H9 (cell line): ENCODE results near the gene SLC15A3. TPM values are rescaled to one million over a fixed set of nuclear protein-coding genes. Genes with fewer than 3 reads are reported as not detected.
"Not testable (repeated sequence)": the region's sequence is repeated elsewhere in the genome, so short reads cannot be mapped to it uniquely, and the experiment has no call there.

ENCODE experiments used
- DNase-seq: peaks from one replicate; pipeline ENCODE4 v3.0.0-alpha.2; 2017
- H2AFZ ChIP-seq: one replicate; pipeline ENCODE4 v1.6.1; 2013; ENCODE audit warnings: mild to moderate bottlenecking, low read length, control low read depth, moderate library complexity
- H2AK5ac ChIP-seq: 2 replicates; pipeline ENCODE4 v1.6.1; 2013; ENCODE audit warnings: low read length, control low read depth, mixed read lengths; ENCODE audit not compliant: insufficient read length
- H2BK120ac ChIP-seq: one replicate; pipeline ENCODE4 v1.6.1; 2013; ENCODE audit warnings: low read depth, mild to moderate bottlenecking, low read length, control low read depth, inconsistent platforms; ENCODE audit not compliant: poor library complexity, severe bottlenecking
- H2BK12ac ChIP-seq: 2 replicates; pipeline ENCODE4 v1.6.1; 2013; ENCODE audit warnings: low read length, control low read depth, mixed read lengths, low read depth; ENCODE audit not compliant: insufficient read length
- H2BK15ac ChIP-seq: 2 replicates; pipeline ENCODE4 v1.6.1; 2013; ENCODE audit warnings: low read depth, low read length, control low read depth
- H2BK20ac ChIP-seq: one replicate; pipeline ENCODE4 v1.6.1; 2013; ENCODE audit warnings: low read depth, mild to moderate bottlenecking, low read length, control low read depth, inconsistent platforms; ENCODE audit not compliant: poor library complexity, severe bottlenecking
- H2BK5ac ChIP-seq: 2 replicates; pipeline ENCODE4 v1.6.1; 2013; ENCODE audit warnings: low read length, control low read depth, mixed read lengths; ENCODE audit not compliant: insufficient read length
- H3K14ac ChIP-seq: 2 replicates; pipeline ENCODE4 v1.6.1; 2013; ENCODE audit warnings: low read length, control low read depth; ENCODE audit not compliant: insufficient read depth
- H3K18ac ChIP-seq: 2 replicates; pipeline ENCODE4 v1.6.1; 2013; ENCODE audit warnings: low read depth, mild to moderate bottlenecking, mixed read lengths, low read length, control low read depth; ENCODE audit not compliant: insufficient read length
- H3K23ac ChIP-seq: 2 replicates; pipeline ENCODE4 v1.6.1; 2013; ENCODE audit warnings: low read length, control low read depth, mixed read lengths, low read depth; ENCODE audit not compliant: insufficient read length
- H3K23me2 ChIP-seq: 2 replicates; pipeline ENCODE4 v1.6.1; 2013; ENCODE audit warnings: low read depth, mild to moderate bottlenecking, mixed read lengths, low read length, control low read depth; ENCODE audit not compliant: insufficient read length, poor library complexity, severe bottlenecking
- H3K27ac ChIP-seq: 2 replicates; pipeline ENCODE4 v1.5.1; 2013; ENCODE audit warnings: low read length, control low read depth, mixed read lengths, low read depth; ENCODE audit not compliant: insufficient read length
- H3K27me3 ChIP-seq: 2 replicates; pipeline ENCODE4 v1.6.1; 2013; ENCODE audit warnings: low read length, control low read depth, inconsistent platforms; ENCODE audit not compliant: insufficient read depth
- H3K4ac ChIP-seq: 2 replicates; pipeline ENCODE4 v1.6.1; 2013; ENCODE audit warnings: low read depth, mild to moderate bottlenecking, control low read depth, inconsistent platforms, low read length, moderate library complexity
- H3K4me1 ChIP-seq: 2 replicates; pipeline ENCODE4 v1.6.1; 2013; ENCODE audit warnings: low read length, control low read depth, inconsistent platforms; ENCODE audit not compliant: insufficient read depth
- H3K4me2 ChIP-seq: 2 replicates; pipeline ENCODE4 v1.6.1; 2013; ENCODE audit warnings: low read length, control low read depth, mixed read lengths; ENCODE audit not compliant: insufficient read length, insufficient read depth
- H3K56ac ChIP-seq: 2 replicates; pipeline ENCODE4 v1.6.1; 2013; ENCODE audit warnings: low read depth, mild to moderate bottlenecking, mixed read lengths, low read length, control low read depth; ENCODE audit not compliant: insufficient read length
- H3K79me1 ChIP-seq: 2 replicates; pipeline ENCODE4 v1.6.1; 2013; ENCODE audit warnings: low read depth, mild to moderate bottlenecking, moderate library complexity, low read length, control low read depth, inconsistent platforms; ENCODE audit not compliant: insufficient read depth, poor library complexity, severe bottlenecking
- H3K79me2 ChIP-seq: 2 replicates; pipeline ENCODE4 v1.6.1; 2013; ENCODE audit warnings: low read length, control low read depth, inconsistent platforms; ENCODE audit not compliant: insufficient read depth
- H3K9ac ChIP-seq: 2 replicates; pipeline ENCODE4 v1.6.1; 2013; ENCODE audit warnings: low read length, control low read depth, mixed read lengths; ENCODE audit not compliant: insufficient read length; ENCODE audit errors: extremely low read depth
- H3K9me3 ChIP-seq: one replicate; pipeline ENCODE4 v1.6.1; 2013; ENCODE audit warnings: low read depth, low read length, inconsistent platforms; ENCODE audit not compliant: control insufficient read depth
- H3T11ph ChIP-seq: one replicate; pipeline ENCODE4 v1.6.1; 2013; ENCODE audit warnings: mild to moderate bottlenecking, low read length, control low read depth, inconsistent platforms
- H4K20me1 ChIP-seq: one replicate; pipeline ENCODE4 v1.6.1; 2013; ENCODE audit not compliant: control insufficient read depth, insufficient read length, insufficient read depth
- H4K5ac ChIP-seq: 2 replicates; pipeline ENCODE4 v1.6.1; 2013; ENCODE audit warnings: low read depth, mild to moderate bottlenecking, mixed read lengths, low read length, control low read depth; ENCODE audit not compliant: insufficient read length
- H4K8ac ChIP-seq: replicated peaks from 2 replicates; pipeline ENCODE4 v1.6.1; 2013; ENCODE audit warnings: low read length, control low read depth, mixed read lengths, low read depth; ENCODE audit not compliant: insufficient read length
- H4K91ac ChIP-seq: 2 replicates; pipeline ENCODE4 v1.6.1; 2013; ENCODE audit warnings: low read depth, mild to moderate bottlenecking, moderate library complexity, mixed read lengths, low read length, control low read depth; ENCODE audit not compliant: insufficient read length
- H3K27ac Mint-ChIP-seq, 3 experiments: 2 replicates in 2 of 3; 3 replicates in 1 of 3; pipeline ENCODE4 v1.8.0; 2020 to 2021; ENCODE audit warnings: mixed read lengths in 3 of 3, mild to moderate bottlenecking in 1 of 3, moderate library complexity in 1 of 3
- H3K27me3 Mint-ChIP-seq: 2 replicates; pipeline ENCODE4 v1.8.0; 2021; ENCODE audit warnings: low read depth, mild to moderate bottlenecking, moderate library complexity, mixed read lengths
- H3K36me3 Mint-ChIP-seq, 3 experiments: 2 replicates in 2 of 3; 3 replicates in 1 of 3; pipeline ENCODE4 v1.8.0; 2020 to 2021; ENCODE audit warnings: low read depth in 3 of 3, mixed read lengths in 3 of 3; ENCODE audit not compliant: insufficient read depth in 1 of 3
- H3K4me1 Mint-ChIP-seq, 2 experiments: 2 replicates each; pipeline ENCODE4 v1.8.0; 2020; ENCODE audit warnings: mixed read lengths in 2 of 2
- H3K4me3 Mint-ChIP-seq, 2 experiments: 2 replicates in 1 of 2; 3 replicates in 1 of 2; pipeline ENCODE4 v1.8.0; 2020 to 2021; ENCODE audit warnings: mild to moderate bottlenecking in 2 of 2, mixed read lengths in 2 of 2, moderate library complexity in 1 of 2
- H3K9me3 Mint-ChIP-seq, 2 experiments: 2 replicates in 1 of 2; 3 replicates in 1 of 2; pipeline ENCODE4 v1.8.0; 2020; ENCODE audit warnings: mild to moderate bottlenecking in 2 of 2, mixed read lengths in 2 of 2, moderate library complexity in 1 of 2
- WGBS: extraction: QIAGEN DNeasy Blood & Tissue Kit; methylation state at CpG from one replicate; pipeline ENCODE4 v1.1.7; 2013; ENCODE audit warnings: missing lambda C conversion rate, low lambda C conversion rate, mixed read lengths; ENCODE audit not compliant: insufficient read length; ENCODE audit errors: extremely low coverage; 5-methylcytosine and 5-hydroxymethylcytosine counted together
- total RNA-seq: library from RNA; stranded (reverse); gene quantifications from 2 replicates; pipeline ENCODE4 v1.2.1, GENCODE V29; 2021
- TF ChIP-seq, protein P1 (sequence below): fragments of 200-600 bp; sonication (generic); conservative IDR thresholded peaks from 3 replicates; pipeline ENCODE4 v1.8.0; 2021; ENCODE audit warnings: antibody characterized with exemption, mild to moderate bottlenecking

SLC15A3 gene
- total RNA-seq, 1 experiment from 2014 or later: 7.0 TPM

DNA sequence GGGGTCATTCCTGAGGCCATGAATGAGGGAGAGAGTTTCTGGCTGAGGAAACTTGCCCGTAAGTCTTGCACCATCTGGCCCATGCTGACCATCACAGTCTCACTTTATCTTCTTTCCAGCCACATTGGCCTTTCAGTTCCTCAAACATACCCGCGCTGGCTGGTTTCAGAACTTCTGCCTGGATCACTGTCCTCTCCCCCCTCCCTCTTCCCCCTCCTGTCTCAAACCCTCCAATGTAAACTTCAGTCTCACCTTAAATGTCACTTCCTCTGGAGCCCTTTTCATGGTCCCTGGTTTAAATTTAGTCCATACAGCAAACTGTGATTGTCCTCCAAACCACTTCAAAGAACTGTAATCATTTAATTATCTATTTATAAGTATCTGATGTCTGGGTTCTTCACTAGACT lies 41.7 kb downstream of the SLC15A3 start:
- H2BK120ac ChIP-seq: no peak overlapping the region
- peaks cover 2% of the 10 kb centered on the region; the same call in 1 of the 2 replicates for H3K79me2 ChIP-seq
- Mint-ChIP-seq H3K27me3 (peaks cover 44% of the 10 kb centered on the region), H3K36me3 (peaks cover 0 to 2% (median 0%) of the 10 kb centered on the region in 3 experiments; a peak in 2 of 7 replicates), H3K4me1 (peaks cover 24 to 26% of the 10 kb centered on the region in 2 experiments), H3K4me3 (no peak overlapping the region), H3K9me3 (peaks cover 3 to 5% of the 10 kb centered on the region in 2 experiments; a peak in 4 of 5 replicates), H3K27ac (no peak overlapping the region)
- H3K4me2 ChIP-seq: no peak overlapping the region
- H3K9ac ChIP-seq: no peak overlapping the region
- H3K4ac ChIP-seq: no peak overlapping the region
- no peaks in the 10 kb centered on the region for H3K4me1 ChIP-seq
- H3K23me2 ChIP-seq: peaks cover 21% of the 10 kb centered on the region
- H4K91ac ChIP-seq: no peak overlapping the region
- H2AK5ac ChIP-seq: no peak overlapping the region
- no peaks in the 10 kb centered on the region; the same call in 1 of the 2 replicates for H3K27me3 ChIP-seq
- H2BK12ac ChIP-seq: no peak overlapping the region
- no peak overlapping the region for H3K56ac ChIP-seq
- H3K18ac ChIP-seq: no peak overlapping the region
- TF ChIP-seq, protein P1, sequence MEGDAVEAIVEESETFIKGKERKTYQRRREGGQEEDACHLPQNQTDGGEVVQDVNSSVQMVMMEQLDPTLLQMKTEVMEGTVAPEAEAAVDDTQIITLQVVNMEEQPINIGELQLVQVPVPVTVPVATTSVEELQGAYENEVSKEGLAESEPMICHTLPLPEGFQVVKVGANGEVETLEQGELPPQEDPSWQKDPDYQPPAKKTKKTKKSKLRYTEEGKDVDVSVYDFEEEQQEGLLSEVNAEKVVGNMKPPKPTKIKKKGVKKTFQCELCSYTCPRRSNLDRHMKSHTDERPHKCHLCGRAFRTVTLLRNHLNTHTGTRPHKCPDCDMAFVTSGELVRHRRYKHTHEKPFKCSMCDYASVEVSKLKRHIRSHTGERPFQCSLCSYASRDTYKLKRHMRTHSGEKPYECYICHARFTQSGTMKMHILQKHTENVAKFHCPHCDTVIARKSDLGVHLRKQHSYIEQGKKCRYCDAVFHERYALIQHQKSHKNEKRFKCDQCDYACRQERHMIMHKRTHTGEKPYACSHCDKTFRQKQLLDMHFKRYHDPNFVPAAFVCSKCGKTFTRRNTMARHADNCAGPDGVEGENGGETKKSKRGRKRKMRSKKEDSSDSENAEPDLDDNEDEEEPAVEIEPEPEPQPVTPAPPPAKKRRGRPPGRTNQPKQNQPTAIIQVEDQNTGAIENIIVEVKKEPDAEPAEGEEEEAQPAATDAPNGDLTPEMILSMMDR: no peak
- no peaks in the 10 kb centered on the region for H4K20me1 ChIP-seq
- no peak overlapping the region for H2BK20ac ChIP-seq
- no peak overlapping the region for H2BK15ac ChIP-seq
- DNase-seq: no peak
- no peaks in the 10 kb centered on the region for H3K9me3 ChIP-seq
- H3K14ac ChIP-seq: no peak overlapping the region
- no peak overlapping the region for H3K23ac ChIP-seq
- H3K79me1 ChIP-seq: no peaks in the 10 kb centered on the region
- no peak overlapping the region for H2BK5ac ChIP-seq
- no CpG with 5 or more reads among the region's 3 CpGs for WGBS
- H4K8ac ChIP-seq: no peak overlapping the region
- H4K5ac ChIP-seq: no peak overlapping the region
- no peak overlapping the region for H3T11ph ChIP-seq
- no peak overlapping the region for H2AFZ ChIP-seq
- no peak overlapping the region for H3K27ac ChIP-seq

DNA sequence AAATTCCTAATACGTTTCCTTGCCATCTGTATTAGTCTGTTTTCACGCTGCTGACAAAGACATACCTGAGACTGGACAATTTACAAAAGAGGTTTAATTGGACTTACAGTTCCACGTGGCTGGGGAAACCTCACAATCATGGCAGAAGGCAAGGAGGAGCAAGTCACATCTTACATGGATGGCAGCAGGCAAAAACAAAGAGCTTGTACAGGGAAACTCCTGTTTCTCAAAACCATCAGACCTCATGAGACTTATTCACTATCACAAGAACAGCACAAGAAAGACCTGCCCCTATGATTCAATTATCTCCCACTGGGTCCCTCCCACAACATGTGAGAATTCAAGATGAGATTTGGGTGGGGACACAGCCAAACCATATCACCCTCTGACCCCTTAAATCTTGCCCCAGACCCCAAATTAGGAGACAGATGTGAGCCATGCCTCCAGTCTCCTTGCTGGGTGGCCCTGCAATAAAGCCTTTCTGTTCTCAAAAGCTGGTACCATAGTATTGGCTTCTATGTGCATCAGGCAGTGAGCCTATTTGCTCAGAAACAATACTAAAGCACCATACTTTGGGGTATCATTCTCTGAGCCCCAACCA lies 42.2 kb downstream of the SLC15A3 start:
- H3K79me2 ChIP-seq, H3K14ac ChIP-seq, H3K9ac ChIP-seq, H4K8ac ChIP-seq, H3K56ac ChIP-seq, H4K20me1 ChIP-seq, H3K79me1 ChIP-seq, H2BK12ac ChIP-seq, H3K27me3 ChIP-seq, H3K4me3 Mint-ChIP-seq, DNase-seq, H3K9me3 Mint-ChIP-seq, H3K4me2 ChIP-seq, H3K23ac ChIP-seq, H3K36me3 Mint-ChIP-seq, H3K4ac ChIP-seq, H3K4me1 ChIP-seq, H2BK120ac ChIP-seq, H3K18ac ChIP-seq, H3T11ph ChIP-seq, H3K27ac Mint-ChIP-seq, H3K27ac ChIP-seq, H2BK5ac ChIP-seq, H3K9me3 ChIP-seq, H4K91ac ChIP-seq, H4K5ac ChIP-seq, H2AFZ ChIP-seq, H2AK5ac ChIP-seq, H2BK15ac ChIP-seq, H2BK20ac ChIP-seq: not testable (repeated sequence)
- Mint-ChIP-seq H3K4me1 (peaks cover 23 to 25% of the 10 kb centered on the region in 2 experiments), H3K27me3 (peaks cover 44% of the 10 kb centered on the region)
- H3K23me2 ChIP-seq: peaks cover 16% of the 10 kb centered on the region
- no CpG with 5 or more reads among the region's 3 CpGs for WGBS
